ENCODE results near the gene ELK3. TPM values are rescaled to one million over a fixed set of nuclear protein-coding genes. Genes with fewer than 3 reads are reported as not detected.

Gene ELK3
- total RNA-seq, 1 experiment from 2014 or later, result 9.4 TPM

- no peaks in the 10 kb centered on the region; a peak in 1 of 7 replicates for H3K36me3 Mint-ChIP-seq (ENCODE audit: insufficient read depth in 1 of 3, low read depth in 3 of 3)
- peaks cover 6% of the 10 kb centered on the region; the same call in 1 of the 2 replicates for H3K4me1 ChIP-seq (ENCODE audit: insufficient read depth, low read length)
- no peak overlapping the region for H4K5ac ChIP-seq (ENCODE audit: insufficient read length, low read depth, low read length)
- H3K18ac ChIP-seq (ENCODE audit: insufficient read length, low read depth, low read length), result no peak overlapping the region
- H4K20me1 ChIP-seq (ENCODE audit: control insufficient read depth, insufficient read depth, insufficient read length), result no peaks in the 10 kb centered on the region
- H4K8ac ChIP-seq (replicated peaks; ENCODE audit: insufficient read length, low read depth, low read length), result no peak overlapping the region
- H3K27me3 Mint-ChIP-seq (ENCODE audit: low read depth), result no peaks in the 10 kb centered on the region
- H3K23me2 ChIP-seq (ENCODE audit: insufficient read length, low read depth, low read length, poor library complexity, severe bottlenecking), result no peaks in the 10 kb centered on the region
- no peaks in the 10 kb centered on the region for H3K27me3 ChIP-seq (ENCODE audit: insufficient read depth, low read length)
- H2BK20ac ChIP-seq (ENCODE audit: low read depth, low read length, poor library complexity, severe bottlenecking), result no peak overlapping the region
- H2BK120ac ChIP-seq (ENCODE audit: low read depth, low read length, poor library complexity, severe bottlenecking), result no peak overlapping the region
- H3K4ac ChIP-seq (ENCODE audit: low read depth, low read length), result no peak overlapping the region
- H2AFZ ChIP-seq (ENCODE audit: low read length), result no peak overlapping the region
- no peak overlapping the region for H3K27ac ChIP-seq (ENCODE audit: insufficient read length, low read depth, low read length)
- no peaks in the 10 kb centered on the region for H3K79me2 ChIP-seq (ENCODE audit: insufficient read depth, low read length)
- H3K9me3 ChIP-seq (ENCODE audit: control insufficient read depth, low read depth, low read length), result no peaks in the 10 kb centered on the region
- no peak overlapping the region for H2BK12ac ChIP-seq (ENCODE audit: insufficient read length, low read depth, low read length)
- no peak overlapping the region; the same call in 1 of the 2 replicates for H3K14ac ChIP-seq (ENCODE audit: insufficient read depth, low read length)
- H3K23ac ChIP-seq (ENCODE audit: insufficient read length, low read depth, low read length), result no peak overlapping the region
- no peak overlapping the region for H3K9ac ChIP-seq (ENCODE audit: extremely low read depth, insufficient read length, low read length)
- H2BK5ac ChIP-seq (ENCODE audit: insufficient read length, low read length), result no peak overlapping the region
- no peak overlapping the region for H3T11ph ChIP-seq (ENCODE audit: low read length)
- no peaks in the 10 kb centered on the region for H3K79me1 ChIP-seq (ENCODE audit: insufficient read depth, low read depth, low read length, poor library complexity, severe bottlenecking)
- peaks cover 18 to 31% of the 10 kb centered on the region in 2 experiments for H3K4me1 Mint-ChIP-seq
- no peaks in the 10 kb centered on the region for H3K9me3 Mint-ChIP-seq
- TF ChIP-seq, protein P1, sequence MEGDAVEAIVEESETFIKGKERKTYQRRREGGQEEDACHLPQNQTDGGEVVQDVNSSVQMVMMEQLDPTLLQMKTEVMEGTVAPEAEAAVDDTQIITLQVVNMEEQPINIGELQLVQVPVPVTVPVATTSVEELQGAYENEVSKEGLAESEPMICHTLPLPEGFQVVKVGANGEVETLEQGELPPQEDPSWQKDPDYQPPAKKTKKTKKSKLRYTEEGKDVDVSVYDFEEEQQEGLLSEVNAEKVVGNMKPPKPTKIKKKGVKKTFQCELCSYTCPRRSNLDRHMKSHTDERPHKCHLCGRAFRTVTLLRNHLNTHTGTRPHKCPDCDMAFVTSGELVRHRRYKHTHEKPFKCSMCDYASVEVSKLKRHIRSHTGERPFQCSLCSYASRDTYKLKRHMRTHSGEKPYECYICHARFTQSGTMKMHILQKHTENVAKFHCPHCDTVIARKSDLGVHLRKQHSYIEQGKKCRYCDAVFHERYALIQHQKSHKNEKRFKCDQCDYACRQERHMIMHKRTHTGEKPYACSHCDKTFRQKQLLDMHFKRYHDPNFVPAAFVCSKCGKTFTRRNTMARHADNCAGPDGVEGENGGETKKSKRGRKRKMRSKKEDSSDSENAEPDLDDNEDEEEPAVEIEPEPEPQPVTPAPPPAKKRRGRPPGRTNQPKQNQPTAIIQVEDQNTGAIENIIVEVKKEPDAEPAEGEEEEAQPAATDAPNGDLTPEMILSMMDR (conservative IDR thresholded peaks at IDR 0.05), result no peak
- H4K91ac ChIP-seq (ENCODE audit: insufficient read length, low read depth, low read length), result no peak overlapping the region
- DNase-seq, result no peak
- no peak overlapping the region; a peak in 1 of 5 replicates for H3K4me3 Mint-ChIP-seq
- no peak overlapping the region; a peak in 2 of 7 replicates for H3K27ac Mint-ChIP-seq
- no peak overlapping the region for H3K56ac ChIP-seq (ENCODE audit: insufficient read length, low read depth, low read length)
- no peak overlapping the region for H3K4me2 ChIP-seq (ENCODE audit: insufficient read depth, insufficient read length, low read length)
- no peak overlapping the region for H2BK15ac ChIP-seq (ENCODE audit: low read depth, low read length)
- no CpG with 5 or more reads among the region's 2 CpGs for WGBS (ENCODE audit: extremely low coverage, insufficient read length, low lambda C conversion rate)
- no peak overlapping the region for H2AK5ac ChIP-seq (ENCODE audit: insufficient read length, low read length)
These were observed 14.2 kb downstream of the ELK3 start for GRCh38 chr12:96208346-96208745.

All from H9 (cell line).